Activated CD8-positive, alpha-beta T cell treated with anti-CD3 and anti-CD28 coated beads for 36 hours (primary cell): Measurements from ENCODE around the gene PTPN13. TPM values are rescaled to one million over a fixed set of nuclear protein-coding genes. Genes with fewer than 3 reads are reported as not detected.

ENCODE experiments used
- ATAC-seq: fragments of 200-7000 bp; cut with Tn5 transposase; one replicate; pipeline ENCODE4 v1.10.0; 2021; ENCODE audit warnings: mild to moderate bottlenecking, moderate library complexity
- CTCF ChIA-PET: fragments of 350-600 bp; sonication (Branson Sonifier 250); formaldehyde crosslinking; loops from one replicate; lab custom pipeline; 2021; ENCODE audit warnings: antibody characterized with exemption; lab: Charles Lee
- POLR2A ChIA-PET: fragments of 350-600 bp; sonication (Branson Sonifier 250); formaldehyde crosslinking; loops from one replicate; lab custom pipeline; 2021; ENCODE audit warnings: antibody characterized with exemption; lab: Charles Lee
- DNase-seq: peaks from one replicate; pipeline ENCODE4 v3.0.0-alpha.2; 2020
- H3K27ac Mint-ChIP-seq: one replicate; pipeline ENCODE4 v1.8.0; 2021; ENCODE audit warnings: mild to moderate bottlenecking, mixed read lengths
- H3K27me3 Mint-ChIP-seq: one replicate; pipeline ENCODE4 v1.8.0; 2021; ENCODE audit warnings: mixed read lengths
- H3K36me3 Mint-ChIP-seq: one replicate; pipeline ENCODE4 v1.8.0; 2021; ENCODE audit warnings: low read depth, mixed read lengths
- H3K4me1 Mint-ChIP-seq: one replicate; pipeline ENCODE4 v1.8.0; 2021; ENCODE audit warnings: low read depth, mixed read lengths
- H3K4me3 Mint-ChIP-seq: one replicate; pipeline ENCODE4 v1.8.0; 2021; ENCODE audit warnings: mild to moderate bottlenecking, moderate library complexity, mixed read lengths
- H3K9me3 Mint-ChIP-seq: one replicate; pipeline ENCODE4 v1.8.0; 2021; ENCODE audit warnings: mixed read lengths
- intact Hi-C: fragments of 100-400 bp; cut with micrococcal nuclease; formaldehyde crosslinking; loops from one replicate; pipeline ENCODE4 v1.10.0; 2022
- total RNA-seq, 2 experiments: library from RNA; stranded (reverse); gene quantifications; one replicate each; pipeline ENCODE4 v1.2.3, GENCODE V29; 2021
- TF ChIP-seq, protein P1 (sequence below): fragments of 200-600 bp; IDR thresholded peaks from one replicate; pipeline ENCODE4 v1.8.0; 2022; ENCODE audit warnings: antibody characterized with exemption, mild to moderate bottlenecking

PTPN13 gene, protein sequence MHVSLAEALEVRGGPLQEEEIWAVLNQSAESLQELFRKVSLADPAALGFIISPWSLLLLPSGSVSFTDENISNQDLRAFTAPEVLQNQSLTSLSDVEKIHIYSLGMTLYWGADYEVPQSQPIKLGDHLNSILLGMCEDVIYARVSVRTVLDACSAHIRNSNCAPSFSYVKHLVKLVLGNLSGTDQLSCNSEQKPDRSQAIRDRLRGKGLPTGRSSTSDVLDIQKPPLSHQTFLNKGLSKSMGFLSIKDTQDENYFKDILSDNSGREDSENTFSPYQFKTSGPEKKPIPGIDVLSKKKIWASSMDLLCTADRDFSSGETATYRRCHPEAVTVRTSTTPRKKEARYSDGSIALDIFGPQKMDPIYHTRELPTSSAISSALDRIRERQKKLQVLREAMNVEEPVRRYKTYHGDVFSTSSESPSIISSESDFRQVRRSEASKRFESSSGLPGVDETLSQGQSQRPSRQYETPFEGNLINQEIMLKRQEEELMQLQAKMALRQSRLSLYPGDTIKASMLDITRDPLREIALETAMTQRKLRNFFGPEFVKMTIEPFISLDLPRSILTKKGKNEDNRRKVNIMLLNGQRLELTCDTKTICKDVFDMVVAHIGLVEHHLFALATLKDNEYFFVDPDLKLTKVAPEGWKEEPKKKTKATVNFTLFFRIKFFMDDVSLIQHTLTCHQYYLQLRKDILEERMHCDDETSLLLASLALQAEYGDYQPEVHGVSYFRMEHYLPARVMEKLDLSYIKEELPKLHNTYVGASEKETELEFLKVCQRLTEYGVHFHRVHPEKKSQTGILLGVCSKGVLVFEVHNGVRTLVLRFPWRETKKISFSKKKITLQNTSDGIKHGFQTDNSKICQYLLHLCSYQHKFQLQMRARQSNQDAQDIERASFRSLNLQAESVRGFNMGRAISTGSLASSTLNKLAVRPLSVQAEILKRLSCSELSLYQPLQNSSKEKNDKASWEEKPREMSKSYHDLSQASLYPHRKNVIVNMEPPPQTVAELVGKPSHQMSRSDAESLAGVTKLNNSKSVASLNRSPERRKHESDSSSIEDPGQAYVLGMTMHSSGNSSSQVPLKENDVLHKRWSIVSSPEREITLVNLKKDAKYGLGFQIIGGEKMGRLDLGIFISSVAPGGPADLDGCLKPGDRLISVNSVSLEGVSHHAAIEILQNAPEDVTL (N-terminal part only)
- total RNA-seq = under 1 TPM; 0.27 to 0.38 TPM

DNA sequence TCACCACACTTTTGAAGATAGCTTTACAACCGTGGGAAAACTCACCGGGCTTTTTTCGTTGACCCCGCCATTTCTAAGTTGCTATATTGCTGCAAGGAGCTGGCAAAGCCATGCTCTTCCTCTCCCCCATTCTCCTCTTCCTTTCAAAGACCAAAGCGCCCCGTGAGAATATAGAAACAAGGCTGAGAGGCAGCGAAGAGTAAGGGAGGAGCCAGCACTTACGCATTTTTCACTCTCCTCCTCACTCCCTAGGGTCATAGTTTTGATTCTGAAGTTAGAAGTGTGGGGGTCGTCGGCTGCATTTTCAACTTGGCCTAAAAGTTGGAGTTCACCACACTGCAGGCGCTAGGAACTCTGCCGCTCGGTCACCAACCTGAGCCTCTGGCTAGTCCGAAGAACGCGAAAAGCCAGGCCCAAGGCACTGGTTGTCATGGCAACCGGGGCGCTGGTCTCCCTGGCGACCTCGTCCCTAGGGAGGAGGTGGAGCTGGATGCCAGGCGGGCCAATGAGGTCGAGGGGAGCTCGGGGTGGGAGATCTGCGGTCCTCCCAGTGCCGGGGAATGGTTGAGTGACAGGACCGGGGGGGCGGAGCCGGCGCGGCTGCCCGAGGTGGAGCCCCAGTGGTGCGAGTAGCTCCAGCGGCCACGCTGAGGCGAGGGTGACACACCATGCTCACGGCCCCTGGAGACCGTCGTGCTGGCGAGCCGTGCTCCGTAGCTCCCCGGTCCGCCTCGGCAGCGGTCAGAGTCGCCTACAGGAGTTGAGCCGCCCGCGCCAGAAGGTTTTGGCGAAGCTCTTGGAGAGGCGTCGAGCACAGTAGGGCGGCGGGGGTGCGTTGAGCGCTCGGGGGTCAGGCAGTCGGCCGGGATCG lies at the start of gene PTPN13:
PTPN13 (plus strand) TSS at position 628 of the 871 bp plus-strand sequence. CDS start 40,942 bp downstream, outside the sequence.
- peaks cover 40% of the 10 kb centered on the region for H3K27me3 Mint-ChIP-seq
- no peak within 1 kb of the TSS for H3K27ac Mint-ChIP-seq
- TF ChIP-seq, protein P1, sequence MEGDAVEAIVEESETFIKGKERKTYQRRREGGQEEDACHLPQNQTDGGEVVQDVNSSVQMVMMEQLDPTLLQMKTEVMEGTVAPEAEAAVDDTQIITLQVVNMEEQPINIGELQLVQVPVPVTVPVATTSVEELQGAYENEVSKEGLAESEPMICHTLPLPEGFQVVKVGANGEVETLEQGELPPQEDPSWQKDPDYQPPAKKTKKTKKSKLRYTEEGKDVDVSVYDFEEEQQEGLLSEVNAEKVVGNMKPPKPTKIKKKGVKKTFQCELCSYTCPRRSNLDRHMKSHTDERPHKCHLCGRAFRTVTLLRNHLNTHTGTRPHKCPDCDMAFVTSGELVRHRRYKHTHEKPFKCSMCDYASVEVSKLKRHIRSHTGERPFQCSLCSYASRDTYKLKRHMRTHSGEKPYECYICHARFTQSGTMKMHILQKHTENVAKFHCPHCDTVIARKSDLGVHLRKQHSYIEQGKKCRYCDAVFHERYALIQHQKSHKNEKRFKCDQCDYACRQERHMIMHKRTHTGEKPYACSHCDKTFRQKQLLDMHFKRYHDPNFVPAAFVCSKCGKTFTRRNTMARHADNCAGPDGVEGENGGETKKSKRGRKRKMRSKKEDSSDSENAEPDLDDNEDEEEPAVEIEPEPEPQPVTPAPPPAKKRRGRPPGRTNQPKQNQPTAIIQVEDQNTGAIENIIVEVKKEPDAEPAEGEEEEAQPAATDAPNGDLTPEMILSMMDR = no peak
- ChIA-PET POLR2A (interaction anchor here (0.6 kb wide), 1 partner anchor 14 kb away, joined by 3 read pairs; no protein-coding TSS in a partner anchor), CTCF (interaction anchor here (0.8 to 1.2 kb wide), 4 partner anchors 71 to 236 kb away, joined by 3 to 4 read pairs (median 4); no protein-coding TSS in a partner anchor)
- no peaks in the 10 kb centered on the region for H3K36me3 Mint-ChIP-seq
- intact Hi-C loops = no loop called here
- H3K4me1 Mint-ChIP-seq = peaks cover 14% of the 10 kb centered on the region
- DNase-seq (peak; percentile 71), ATAC-seq (peak; percentile 91)
- H3K9me3 Mint-ChIP-seq = no peaks in the 10 kb centered on the region
- H3K4me3 Mint-ChIP-seq = peak within 1 kb of the TSS; percentile 64

DNA sequence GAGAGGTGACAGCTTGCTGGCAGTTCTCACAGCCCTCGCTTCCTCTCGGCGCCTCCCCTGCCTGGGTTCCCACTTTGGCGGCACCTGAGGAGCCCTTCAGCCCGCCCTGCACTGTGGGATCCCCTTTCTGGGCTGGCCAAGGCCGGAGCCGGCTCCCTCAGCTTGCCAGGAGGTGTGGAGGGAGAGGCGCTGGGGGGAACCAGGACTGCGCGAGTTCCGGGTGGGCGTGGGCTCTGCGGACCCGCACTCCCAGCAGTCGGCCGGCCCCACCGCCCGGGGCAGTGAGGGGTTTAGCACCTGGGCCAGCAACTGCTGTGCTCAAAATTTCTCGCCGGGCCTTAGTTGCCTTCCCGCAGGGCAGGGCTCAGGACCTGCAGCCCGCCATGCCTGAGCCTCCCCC lies 47.0 kb upstream of the PTPN13 start:
- ChIA-PET POLR2A (no interaction called here), CTCF (no interaction called here)
- no peak overlapping the region for H3K27ac Mint-ChIP-seq
- peaks cover 5% of the 10 kb centered on the region for H3K9me3 Mint-ChIP-seq
- H3K36me3 Mint-ChIP-seq = no peaks in the 10 kb centered on the region
- no peak for ATAC-seq
- H3K4me3 Mint-ChIP-seq = no peak overlapping the region
- H3K27me3 Mint-ChIP-seq = peaks cover 2% of the 10 kb centered on the region
- no peak for DNase-seq
- intact Hi-C loops = no loop called here
- H3K4me1 Mint-ChIP-seq = peaks cover 4% of the 10 kb centered on the region
- TF ChIP-seq, protein P1 = no peak

DNA sequence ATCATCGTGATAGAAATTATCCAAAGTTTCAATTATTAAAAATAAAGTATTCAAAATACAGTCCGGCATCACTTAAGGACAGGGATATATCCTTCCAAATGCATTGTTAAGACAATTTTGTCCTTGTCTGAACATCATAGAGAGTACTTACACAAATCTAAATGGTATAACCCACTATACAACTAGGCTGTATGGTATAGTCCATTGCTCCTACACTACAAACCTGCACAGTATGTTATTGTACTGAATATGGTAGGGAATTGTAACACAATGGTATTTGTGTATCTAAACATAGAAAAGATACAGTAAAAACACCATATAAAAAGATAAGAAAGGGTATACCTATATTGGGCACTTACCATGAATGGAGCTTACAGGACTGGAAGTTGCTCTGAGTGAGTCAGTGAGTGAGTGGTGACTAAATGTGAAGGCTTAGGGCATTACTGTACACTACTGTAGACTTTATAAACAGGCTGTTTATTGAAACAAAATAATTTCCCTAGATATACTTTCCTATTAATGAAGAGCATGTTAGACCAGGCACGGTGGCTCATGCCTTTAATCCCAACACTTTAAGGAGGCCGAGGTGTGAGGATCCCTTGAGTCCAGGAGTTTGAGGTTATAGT lies 44.8 kb upstream of the PTPN13 start:
- no peak for ATAC-seq
- DNase-seq = no peak
- H3K27ac Mint-ChIP-seq = no peak overlapping the region
- TF ChIP-seq, protein P1 = no peak
- no peaks in the 10 kb centered on the region for H3K27me3 Mint-ChIP-seq
- CTCF ChIA-PET = no interaction called here
- peaks cover 2% of the 10 kb centered on the region for H3K4me1 Mint-ChIP-seq
- H3K4me3 Mint-ChIP-seq = no peak overlapping the region
- no peaks in the 10 kb centered on the region for H3K36me3 Mint-ChIP-seq
- POLR2A ChIA-PET = no interaction called here
- intact Hi-C loops = no loop called here
- peaks cover 5% of the 10 kb centered on the region for H3K9me3 Mint-ChIP-seq

DNA sequence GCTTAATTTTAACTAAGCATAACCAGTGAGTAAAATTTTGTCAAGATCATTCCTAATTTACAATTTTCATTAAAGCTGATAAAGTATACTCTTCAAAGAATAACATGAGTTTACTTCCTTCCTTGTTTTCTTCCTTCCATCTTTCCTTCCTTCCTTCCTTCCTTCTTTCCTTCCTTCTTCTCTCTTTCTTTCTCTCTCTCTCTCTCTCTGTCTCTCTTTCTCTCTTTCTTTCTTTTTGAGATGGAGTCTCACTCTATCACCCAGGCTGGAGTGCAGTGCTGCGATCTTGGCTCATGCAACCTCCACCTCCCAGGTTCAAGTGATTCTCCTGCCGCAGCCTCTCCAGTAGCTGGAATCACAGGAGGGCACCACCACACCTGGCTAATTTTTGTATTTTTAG lies 42.7 kb upstream of the PTPN13 start:
- POLR2A ChIA-PET = no interaction called here
- CTCF ChIA-PET = interaction anchor here (1.2 to 1.3 kb wide), 2 partner anchors 52 to 55 kb away, joined by 3 read pairs; no protein-coding TSS in a partner anchor
- no peak for ATAC-seq
- no peak for DNase-seq
- Mint-ChIP-seq H3K27ac (no peak overlapping the region), H3K27me3 (peaks cover 6% of the 10 kb centered on the region), H3K4me1 (no peaks in the 10 kb centered on the region), H3K4me3 (no peak overlapping the region), H3K9me3 (peaks cover 3% of the 10 kb centered on the region), H3K36me3 (no peaks in the 10 kb centered on the region)
- TF ChIP-seq, protein P1 = no peak
- intact Hi-C loops = no loop called here
